Measurements from ENCODE around the gene KLF13. TPM values are rescaled to one million over a fixed set of nuclear protein-coding genes. Genes with fewer than 3 reads are reported as not detected.
A peak's percentile ranks its signal among the peaks of the same experiment; 100 is the strongest.

KLF13 gene
- total RNA-seq, 1 experiment from 2014 or later = 47.2 TPM

GRCh38 chr15:31403096-31403495, 76.5 kb downstream of the KLF13 start:
- no peak for DNase-seq
- H3K4me3 ChIP-seq = no peak overlapping the region
- H3K27me3 ChIP-seq = no peaks in the 10 kb centered on the region
- no peaks in the 10 kb centered on the region for H3K36me3 ChIP-seq
- H3K9me3 ChIP-seq = no peaks in the 10 kb centered on the region

- DNase-seq = no peak
- H3K4me3 ChIP-seq = no peak overlapping the region
- H3K36me3 ChIP-seq = no peaks in the 10 kb centered on the region
- 0 out of 2 replicates have a peak, but pooled peaks cover 3% of the 10 kb centered on the region for H3K9me3 ChIP-seq
- H3K27me3 ChIP-seq = no peaks in the 10 kb centered on the region
Observed at GRCh38 chr15:31403606-31404005, 77.0 kb downstream of the KLF13 start.

- H3K4me3 ChIP-seq = no peak overlapping the region
Observed at GRCh38 chr15:31404345-31404744, 77.7 kb downstream of the KLF13 start.

GRCh38 chr15:31405200-31405920, 78.7 kb downstream of the KLF13 start:
- H3K4me3 ChIP-seq = no peak overlapping the region
- peak; percentile 55 for DNase-seq
- peaks cover 3% of the 10 kb centered on the region; the same call in 1 of the 2 replicates for H3K9me3 ChIP-seq

More at GRCh38 chr15:31404345-31404744, 77.7 kb downstream of the KLF13 start:
- Histone ChIP-seq H3K36me3 (no peaks in the 10 kb centered on the region), H3K27me3 (no peaks in the 10 kb centered on the region), H3K9me3 (peaks cover 3% of the 10 kb centered on the region; the same call in 1 of the 2 replicates)
- no peak for DNase-seq

GRCh38 chr15:31407376-31407775, 80.7 kb downstream of the KLF13 start:
- Histone ChIP-seq H3K27me3 (no peaks in the 10 kb centered on the region), H3K9me3 (peaks cover 3% of the 10 kb centered on the region; the same call in 1 of the 2 replicates), H3K36me3 (no peaks in the 10 kb centered on the region), H3K4me3 (no peak overlapping the region)
- no peak for DNase-seq

More at GRCh38 chr15:31405200-31405920, 78.7 kb downstream of the KLF13 start:
- Histone ChIP-seq H3K27me3 (no peaks in the 10 kb centered on the region), H3K36me3 (no peaks in the 10 kb centered on the region)

DNA sequence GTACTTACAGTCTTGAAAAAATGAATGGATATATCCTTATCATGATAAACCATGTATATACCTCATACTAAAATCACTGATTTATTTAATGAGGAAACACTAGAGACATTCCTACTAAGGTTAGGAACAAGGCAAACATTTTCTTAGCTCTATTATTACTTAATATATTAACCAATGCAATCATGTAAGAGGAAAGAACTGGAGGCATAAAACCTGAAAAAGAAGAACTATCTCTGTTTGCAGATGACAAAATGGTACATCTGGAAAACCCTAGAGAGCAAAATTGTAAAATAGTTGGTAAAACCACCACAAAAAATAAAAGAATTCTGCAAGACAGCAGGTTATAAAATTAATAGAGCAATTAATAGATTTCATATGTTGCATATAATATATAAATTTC, 81.2 kb downstream of the KLF13 start:
- Histone ChIP-seq H3K9me3 (peaks cover 3% of the 10 kb centered on the region; the same call in 1 of the 2 replicates), H3K27me3 (no peaks in the 10 kb centered on the region), H3K36me3 (no peaks in the 10 kb centered on the region), H3K4me3 (no peak overlapping the region)
- DNase-seq = no peak

DNA sequence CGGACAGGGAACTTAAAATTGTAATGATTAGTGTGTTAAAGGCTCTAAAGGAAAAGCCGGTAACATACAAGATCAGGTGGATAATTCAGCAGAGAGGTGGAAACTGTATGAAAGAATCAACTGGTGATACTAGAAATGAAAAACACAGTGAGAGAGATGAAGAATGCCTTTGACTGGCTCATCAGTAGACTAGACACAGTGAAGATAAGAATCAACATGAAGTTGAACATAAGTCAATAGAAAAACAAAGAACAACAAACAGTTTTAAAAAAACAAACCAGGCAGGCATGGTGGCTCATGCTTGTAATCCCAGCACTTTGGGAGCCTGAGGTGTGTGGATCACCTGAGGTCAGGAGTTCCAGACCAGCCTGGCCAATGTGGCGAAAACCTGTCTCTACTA, 82.1 kb downstream of the KLF13 start:
- no peaks in the 10 kb centered on the region for H3K27me3 ChIP-seq
- no peaks in the 10 kb centered on the region for H3K36me3 ChIP-seq

DNA sequence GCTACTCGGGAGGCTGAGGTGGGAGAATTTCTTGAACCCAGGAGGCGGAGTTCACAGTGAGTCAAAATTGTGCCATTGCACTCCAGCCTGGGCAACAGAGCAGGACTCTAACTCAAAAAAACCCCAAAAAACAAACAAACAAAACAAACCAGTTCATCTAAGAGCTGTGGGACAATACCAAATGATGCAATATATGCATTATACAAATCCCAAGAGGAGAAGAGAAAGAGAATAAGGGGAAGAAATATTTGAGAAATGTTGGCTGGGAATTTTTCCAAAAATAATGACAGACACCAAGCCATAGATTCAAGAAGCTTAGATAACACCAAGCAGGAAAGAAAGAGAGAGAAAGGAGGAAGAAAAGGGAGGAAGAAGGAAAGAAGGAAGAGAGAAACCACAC, 82.5 kb downstream of the KLF13 start:
- Histone ChIP-seq H3K9me3 (peaks cover 3% of the 10 kb centered on the region; the same call in 1 of the 2 replicates), H3K36me3 (no peaks in the 10 kb centered on the region), H3K27me3 (no peaks in the 10 kb centered on the region), H3K4me3 (no peak overlapping the region)
- no peak for DNase-seq

More for the DNA sequence above, 82.1 kb downstream of the KLF13 start:
- peaks cover 3% of the 10 kb centered on the region; the same call in 1 of the 2 replicates for H3K9me3 ChIP-seq
- no peak overlapping the region for H3K4me3 ChIP-seq
- DNase-seq = no peak

GRCh38 chr15:31412824-31413223, 86.2 kb downstream of the KLF13 start:
- Histone ChIP-seq H3K27me3 (no peaks in the 10 kb centered on the region), H3K36me3 (no peaks in the 10 kb centered on the region), H3K4me3 (no peak overlapping the region), H3K9me3 (peaks cover 6% of the 10 kb centered on the region)
- DNase-seq = no peak

GRCh38 chr15:31415201-31415600, 88.6 kb downstream of the KLF13 start:
- no peak for DNase-seq
- H3K9me3 ChIP-seq = peaks cover 9% of the 10 kb centered on the region
- H3K27me3 ChIP-seq = no peaks in the 10 kb centered on the region
- no peak overlapping the region for H3K4me3 ChIP-seq
- H3K36me3 ChIP-seq = no peaks in the 10 kb centered on the region

GRCh38 chr15:31419820-31420219, 93.2 kb downstream of the KLF13 start:
- no peaks in the 10 kb centered on the region for H3K36me3 ChIP-seq
- no peak overlapping the region for H3K4me3 ChIP-seq
- no peak for DNase-seq
- H3K27me3 ChIP-seq = no peaks in the 10 kb centered on the region
- H3K9me3 ChIP-seq = peaks cover 10% of the 10 kb centered on the region

- Histone ChIP-seq H3K36me3 (no peaks in the 10 kb centered on the region), H3K4me3 (no peak overlapping the region), H3K9me3 (peaks cover 1% of the 10 kb centered on the region; the same call in 1 of the 2 replicates), H3K27me3 (no peaks in the 10 kb centered on the region)
- DNase-seq = no peak
Observed at GRCh38 chr15:31427411-31427810, 100.8 kb downstream of the KLF13 start.

Other genes starting within 250 kb of the KLF13 start
- gene TRPM1, start 225.1 kb upstream of the KLF13 start, total RNA-seq (2014; rRNA removed; shearing (Covaris generic); ENCODE audit: low replicate concordance) = not detected in 2 replicates